Vagina (tissue), 2 donors: ENCODE results near the gene RNPEPL1. TPM values are rescaled to one million over a fixed set of nuclear protein-coding genes. Genes with fewer than 3 reads are reported as not detected.

Experiments used
- DNase-seq, 2 donors: peaks; one replicate each; pipeline ENCODE4 v3.0.0-alpha.2; 2017; ENCODE audit errors: extremely low spot score in 2 of 2
- H3K27ac ChIP-seq: fragments of 200-600 bp; sonication (generic); one replicate; pipeline ENCODE4 v1.5.1; 2019
- H3K27me3 ChIP-seq: fragments of 200-600 bp; sonication (generic); one replicate; pipeline ENCODE4 v1.5.1; 2019
- H3K36me3 ChIP-seq, 2 donors: fragments of 200-600 bp; sonication (generic); one replicate each; pipeline ENCODE4 v1.5.1; 2017 to 2019
- H3K4me1 ChIP-seq: fragments of 200-600 bp; sonication (generic); one replicate; pipeline ENCODE4 v1.5.1; 2019
- H3K4me3 ChIP-seq, 2 donors: fragments of 200-600 bp; sonication (generic); 1 replicate in 1 of 2; 2 replicates in 1 of 2; pipeline ENCODE4 v1.5.1; 2016 to 2019
- H3K9me3 ChIP-seq: fragments of 200-600 bp; sonication (generic); one replicate; pipeline ENCODE4 v1.5.1; 2019
- POLR2A ChIP-seq, 2 donors: fragments of 450-650 bp; IDR thresholded peaks; one replicate each; pipeline ENCODE4 v1.6.1; 2017; ENCODE audit warnings: antibody characterized with exemption in 2 of 2, mild to moderate bottlenecking in 2 of 2, moderate library complexity in 2 of 2
- POLR2AphosphoS5 ChIP-seq, 2 donors: sonication (generic); formaldehyde crosslinking; IDR thresholded peaks; one replicate each; pipeline ENCODE4 v1.9.0; 2017; ENCODE audit warnings: antibody characterized with exemption in 2 of 2, mild to moderate bottlenecking in 2 of 2, low read depth in 1 of 2; ENCODE audit not compliant: insufficient read depth in 1 of 2
- intact Hi-C: fragments of 100-400 bp; cut with DNase I; formaldehyde crosslinking; loops from one replicate; pipeline ENCODE4 v1.15.1; 2023
- total RNA-seq: library from RNA; depleted of rRNA; stranded (reverse); fragments of >200 nt; gene quantifications from one replicate; pipeline ENCODE4 v1.2.3, GENCODE V29; 2016
- TF ChIP-seq, protein P1 (sequence below), 3 experiments: fragments of 450-650 bp in 2 of 3; fragments of 200-600 bp in 1 of 3; sonication (generic) in 1 of 3; IDR thresholded peaks; one replicate each; pipeline ENCODE4 v1.5.1; 2017 to 2019; ENCODE audit warnings: antibody characterized with exemption in 3 of 3, mild to moderate bottlenecking in 2 of 3, moderate library complexity in 2 of 3

The RNPEPL1 gene
- total RNA-seq, 1 donor from 2014 or later: 65.1 TPM

DNA sequence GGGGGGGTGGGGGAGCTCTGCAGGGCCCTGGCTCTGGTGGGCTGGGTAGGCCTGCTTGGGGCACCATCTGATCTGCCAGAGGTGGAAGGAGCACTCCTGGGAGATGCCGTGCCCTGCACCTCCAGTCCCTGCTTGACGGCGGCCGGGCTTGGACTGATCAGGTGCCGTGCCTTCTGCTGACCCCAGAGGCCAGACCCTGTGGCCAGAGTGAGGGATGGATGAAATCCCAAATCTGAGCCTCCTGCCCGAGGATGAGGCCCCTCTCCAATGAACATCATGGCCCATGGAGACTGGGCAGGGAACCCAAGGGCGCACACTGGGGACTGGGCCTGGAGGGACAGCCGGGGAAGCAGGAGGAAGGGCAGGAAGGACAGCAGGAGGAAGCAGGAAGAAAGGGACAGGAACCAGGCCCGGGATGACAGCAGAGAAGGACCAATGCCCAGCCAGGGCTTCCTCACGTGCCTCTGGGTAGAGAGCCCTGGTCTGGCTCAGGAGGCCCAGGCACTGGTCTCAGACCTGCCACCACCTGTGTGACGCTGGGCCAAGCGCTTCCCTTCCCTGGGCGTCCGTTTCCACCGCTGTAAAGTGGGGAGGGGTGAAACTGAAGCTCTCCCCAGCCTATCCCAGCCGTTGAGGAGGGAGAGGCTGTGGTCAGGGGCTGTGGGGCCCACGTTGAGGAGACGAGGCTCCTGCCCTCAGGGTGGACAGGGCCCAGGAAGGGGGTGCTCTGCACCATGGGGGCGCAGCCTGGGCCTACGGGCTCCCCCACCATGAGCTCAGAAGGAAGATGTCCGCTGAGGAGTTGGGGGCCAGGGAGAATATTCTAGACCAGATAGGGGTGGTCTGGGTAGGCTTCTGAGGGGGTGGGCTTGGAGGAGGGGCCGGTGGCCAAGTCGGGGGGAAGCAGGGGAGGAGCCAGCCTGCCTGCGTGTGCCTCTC lies 56.0 kb downstream of the RNPEPL1 start:
- H3K4me3 ChIP-seq: no peak overlapping the region
- no peak for DNase-seq
- no peaks in the 10 kb centered on the region for H3K9me3 ChIP-seq
- H3K27me3 ChIP-seq: no peaks in the 10 kb centered on the region
- TF ChIP-seq POLR2AphosphoS5 (IDR thresholded peaks at IDR 0.05; ENCODE audit: insufficient read depth in 1 of 2, low read depth in 1 of 2): no peak
- TF ChIP-seq POLR2A (IDR thresholded peaks at IDR 0.05): no peak
- TF ChIP-seq, protein P1, sequence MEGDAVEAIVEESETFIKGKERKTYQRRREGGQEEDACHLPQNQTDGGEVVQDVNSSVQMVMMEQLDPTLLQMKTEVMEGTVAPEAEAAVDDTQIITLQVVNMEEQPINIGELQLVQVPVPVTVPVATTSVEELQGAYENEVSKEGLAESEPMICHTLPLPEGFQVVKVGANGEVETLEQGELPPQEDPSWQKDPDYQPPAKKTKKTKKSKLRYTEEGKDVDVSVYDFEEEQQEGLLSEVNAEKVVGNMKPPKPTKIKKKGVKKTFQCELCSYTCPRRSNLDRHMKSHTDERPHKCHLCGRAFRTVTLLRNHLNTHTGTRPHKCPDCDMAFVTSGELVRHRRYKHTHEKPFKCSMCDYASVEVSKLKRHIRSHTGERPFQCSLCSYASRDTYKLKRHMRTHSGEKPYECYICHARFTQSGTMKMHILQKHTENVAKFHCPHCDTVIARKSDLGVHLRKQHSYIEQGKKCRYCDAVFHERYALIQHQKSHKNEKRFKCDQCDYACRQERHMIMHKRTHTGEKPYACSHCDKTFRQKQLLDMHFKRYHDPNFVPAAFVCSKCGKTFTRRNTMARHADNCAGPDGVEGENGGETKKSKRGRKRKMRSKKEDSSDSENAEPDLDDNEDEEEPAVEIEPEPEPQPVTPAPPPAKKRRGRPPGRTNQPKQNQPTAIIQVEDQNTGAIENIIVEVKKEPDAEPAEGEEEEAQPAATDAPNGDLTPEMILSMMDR (IDR thresholded peaks at IDR 0.05): no peak
- peaks cover 12% of the 10 kb centered on the region for H3K4me1 ChIP-seq
- H3K27ac ChIP-seq: no peak overlapping the region
- no peaks in the 10 kb centered on the region for H3K36me3 ChIP-seq
- intact Hi-C loops: no loop called here

DNA sequence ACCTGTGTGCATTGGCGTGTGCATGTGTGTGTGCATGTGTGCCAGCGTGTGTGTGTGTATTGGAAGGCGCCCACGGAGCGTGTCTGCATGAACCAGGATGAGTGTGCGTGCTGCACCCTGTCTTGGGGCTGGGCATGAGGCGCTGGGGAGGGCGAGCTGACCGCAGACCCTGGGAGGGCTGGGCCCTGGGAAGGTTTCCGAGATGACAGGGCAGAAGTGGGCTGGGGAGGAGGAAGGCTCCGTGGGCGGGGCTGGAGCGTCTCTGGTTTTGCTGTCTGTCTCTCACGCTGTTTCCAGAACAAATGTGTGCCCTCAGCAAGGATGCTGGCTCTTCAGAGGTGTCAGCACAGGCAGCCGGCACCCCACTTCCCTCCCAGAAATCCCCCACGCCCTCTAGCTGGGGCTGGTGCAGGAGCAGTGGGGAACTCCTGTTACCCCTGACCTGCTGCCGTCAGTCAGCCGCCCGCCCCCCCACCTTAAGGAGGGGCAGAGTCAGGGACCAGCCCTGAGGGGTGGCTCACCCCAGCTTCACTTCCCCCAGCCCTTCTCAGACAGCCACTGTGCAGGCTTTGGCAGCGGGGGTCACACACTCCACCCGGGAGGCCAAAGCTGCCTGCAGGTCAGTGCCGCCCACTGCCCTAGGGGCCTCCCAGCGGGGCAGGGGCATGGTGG lies 56.8 kb downstream of the RNPEPL1 start, which contains the start of gene GPR35:
Gene GPR35, plus strand, starts transcription at position 531 of the 672 bp plus-strand sequence. CDS start 4,473 bp downstream, outside the sequence.
- TF ChIP-seq POLR2AphosphoS5 (IDR thresholded peaks at IDR 0.05; ENCODE audit: insufficient read depth in 1 of 2, low read depth in 1 of 2): no peak
- no peak for TF ChIP-seq POLR2A (IDR thresholded peaks at IDR 0.05)
- TF ChIP-seq, protein P1 (IDR thresholded peaks at IDR 0.05): no peak
- no peak within 1 kb of the TSS for H3K27ac ChIP-seq
- intact Hi-C loops: no loop called here
- H3K4me3 ChIP-seq: no peak within 1 kb of the TSS
- no peaks in the 10 kb centered on the region for H3K9me3 ChIP-seq
- peaks cover 12% of the 10 kb centered on the region for H3K4me1 ChIP-seq
- DNase-seq: no peak
- H3K36me3 ChIP-seq: no peaks in the 10 kb centered on the region
- no peaks in the 10 kb centered on the region for H3K27me3 ChIP-seq

DNA sequence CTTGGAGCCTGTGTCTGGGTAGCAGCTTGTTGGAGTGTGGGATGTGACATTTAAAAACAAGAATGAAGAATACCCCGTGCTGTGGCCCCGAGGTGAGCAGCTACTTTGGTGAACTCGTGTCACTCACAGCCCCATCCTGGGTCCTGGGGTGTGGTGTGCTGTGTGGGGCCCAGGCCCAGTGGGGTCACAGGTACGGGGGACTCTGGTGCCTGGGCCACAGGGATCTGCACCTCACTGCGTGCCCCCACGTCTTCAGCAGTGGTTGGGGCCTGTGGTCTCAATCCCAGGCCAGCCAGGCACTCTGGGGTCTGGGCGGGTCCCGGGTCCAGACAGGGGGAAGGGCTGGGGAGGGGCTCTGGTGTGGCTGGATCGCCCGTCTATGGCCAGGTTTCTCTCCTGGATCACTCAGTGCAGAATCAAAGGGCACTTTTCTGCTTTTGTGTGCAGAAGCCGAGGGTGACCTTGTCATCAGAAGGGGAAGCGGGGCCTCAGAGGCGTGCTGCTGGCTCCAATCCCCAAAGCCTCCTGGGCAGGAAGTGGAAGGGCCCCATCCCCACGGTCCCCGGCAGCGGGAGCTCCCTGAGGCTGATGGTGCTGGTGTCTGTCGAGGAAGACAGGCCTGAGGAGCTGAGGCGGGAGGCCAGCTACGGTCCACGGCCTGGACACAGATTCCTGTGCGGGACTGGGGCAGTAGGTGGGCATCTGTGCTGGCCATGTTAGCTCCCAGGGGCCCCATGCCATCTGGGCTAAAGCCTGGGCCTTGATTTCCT lies 58.4 kb downstream of the RNPEPL1 start:
- Histone ChIP-seq H3K27me3 (no peaks in the 10 kb centered on the region), H3K9me3 (no peaks in the 10 kb centered on the region), H3K36me3 (no peaks in the 10 kb centered on the region), H3K27ac (no peak overlapping the region), H3K4me3 (no peak overlapping the region), H3K4me1 (peaks cover 12% of the 10 kb centered on the region)
- DNase-seq: no peak
- intact Hi-C loops: no loop called here
- TF ChIP-seq POLR2AphosphoS5 (IDR thresholded peaks at IDR 0.05; ENCODE audit: insufficient read depth in 1 of 2, low read depth in 1 of 2) (no peak), POLR2A (IDR thresholded peaks at IDR 0.05) (no peak)
- TF ChIP-seq, protein P1 (IDR thresholded peaks at IDR 0.05): no peak

DNA sequence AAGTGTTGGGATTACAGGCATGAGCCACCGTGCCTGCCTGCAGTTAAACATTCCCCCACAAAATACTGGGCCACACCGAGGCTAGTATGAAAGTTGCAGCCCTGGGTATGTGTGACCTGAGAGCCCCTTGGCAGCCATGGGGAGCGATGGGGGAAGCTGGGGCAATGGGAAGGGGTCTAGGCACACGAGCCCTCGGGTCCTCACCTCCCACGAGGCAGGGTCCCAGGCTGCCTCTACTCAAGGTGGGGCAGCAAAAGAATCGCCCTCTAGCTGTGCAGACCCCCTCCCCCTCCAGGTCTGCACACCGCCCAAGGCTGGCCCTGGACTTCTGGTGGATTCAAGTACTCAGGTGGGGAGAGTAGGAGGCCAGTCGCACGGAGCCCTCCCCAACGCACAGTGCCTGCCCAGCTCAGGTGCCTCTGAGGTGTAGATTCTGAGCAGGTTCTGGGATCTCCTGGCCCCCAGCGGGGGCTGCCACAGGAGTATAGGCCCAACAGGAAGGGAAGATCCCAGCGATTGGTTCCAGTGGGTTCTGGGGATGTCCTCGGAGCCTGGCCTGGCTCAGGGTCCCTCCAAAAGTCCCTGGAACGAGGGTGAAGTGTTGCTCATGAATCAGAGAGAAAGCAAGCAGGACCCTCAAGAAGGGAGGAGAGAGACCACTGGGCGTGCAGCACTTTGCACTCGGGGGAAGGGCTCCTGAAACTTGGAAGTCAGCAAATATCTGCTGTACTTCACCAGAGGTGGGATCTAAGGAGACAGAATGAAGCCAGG lies 59.6 kb downstream of the RNPEPL1 start:
- no peak for DNase-seq
- no peak for TF ChIP-seq POLR2AphosphoS5 (IDR thresholded peaks at IDR 0.05; ENCODE audit: insufficient read depth in 1 of 2, low read depth in 1 of 2)
- no peak for TF ChIP-seq POLR2A (IDR thresholded peaks at IDR 0.05)
- TF ChIP-seq, protein P1 (IDR thresholded peaks at IDR 0.05): no peak
- Histone ChIP-seq H3K4me3 (no peak overlapping the region), H3K9me3 (no peaks in the 10 kb centered on the region), H3K27me3 (no peaks in the 10 kb centered on the region), H3K27ac (no peak overlapping the region), H3K4me1 (peaks cover 12% of the 10 kb centered on the region), H3K36me3 (no peaks in the 10 kb centered on the region)
- intact Hi-C loops: no loop called here
